ENCODE measurements around the gene SELP. TPM values are rescaled to one million over a fixed set of nuclear protein-coding genes. Genes with fewer than 3 reads are reported as not detected.

SELP gene
- total RNA-seq, 1 experiment from 2014 or later, result 0.17 TPM

- TF ChIP-seq ZNF425 (CRISPR knock-in tag; conservative IDR thresholded peaks at IDR 0.05) (no peak), IRF2 (CRISPR knock-in tag; IDR thresholded peaks at IDR 0.05; ENCODE audit: borderline replicate concordance, low read depth) (no peak), ZSCAN18 (CRISPR knock-in tag; IDR thresholded peaks at IDR 0.05) (no peak), FOXJ3 (CRISPR knock-in tag; IDR thresholded peaks at IDR 0.05; ENCODE audit: borderline replicate concordance) (no peak), MXD4 (CRISPR knock-in tag; IDR thresholded peaks at IDR 0.05; ENCODE audit: borderline replicate concordance) (no peak), USF1 (CRISPR knock-in tag; IDR thresholded peaks at IDR 0.05) (no peak), ZMAT4 (CRISPR knock-in tag; IDR thresholded peaks at IDR 0.05) (no peak), ZNF263 (CRISPR knock-in tag; IDR thresholded peaks at IDR 0.05; ENCODE audit: low read depth) (no peak), ZNF317 (CRISPR knock-in tag; IDR thresholded peaks at IDR 0.05; ENCODE audit: borderline replicate concordance, low read depth) (no peak), AR (CRISPR knock-in tag; IDR thresholded peaks at IDR 0.05) (no peak), E2F4 (CRISPR knock-in tag; IDR thresholded peaks at IDR 0.05; ENCODE audit: borderline replicate concordance, low read depth) (no peak)
Observed at GRCh38 chr1:169557131-169557530, 72.8 kb downstream of the SELP start (continued).

- H3K27ac Mint-ChIP-seq, result no peak overlapping the region
- DNase-seq (ENCODE audit: low spot score) (no peak), ATAC-seq (peak; percentile 83)
- H3K9me3 Mint-ChIP-seq, result no peaks in the 10 kb centered on the region
- H3K4me1 Mint-ChIP-seq, result no peaks in the 10 kb centered on the region
- CTCF ChIA-PET, result interaction anchor here (1.0 kb wide), 1 partner anchor 259 kb away, joined by 3 read pairs; no protein-coding TSS in a partner anchor
- H3K27me3 Mint-ChIP-seq (ENCODE audit: low read depth), result no peaks in the 10 kb centered on the region
- no peak overlapping the region for H3K4me3 Mint-ChIP-seq
- POLR2A ChIA-PET, result no interaction called here
- no peaks in the 10 kb centered on the region for H3K36me3 Mint-ChIP-seq
- TF ChIP-seq NFYB (CRISPR knock-in tag; conservative IDR thresholded peaks at IDR 0.05; ENCODE audit: low read depth) (no peak), ZNF425 (CRISPR knock-in tag; conservative IDR thresholded peaks at IDR 0.05) (no peak), ZNF263 (CRISPR knock-in tag; IDR thresholded peaks at IDR 0.05; ENCODE audit: low read depth) (no peak), MYBL2 (CRISPR knock-in tag; IDR thresholded peaks at IDR 0.05) (no peak), NFATC4 (CRISPR knock-in tag; IDR thresholded peaks at IDR 0.05) (no peak), ESRRA (CRISPR knock-in tag; IDR thresholded peaks at IDR 0.05; ENCODE audit: borderline replicate concordance) (no peak), E2F1 (CRISPR knock-in tag; IDR thresholded peaks at IDR 0.05) (no peak), ATF3 (CRISPR knock-in tag; conservative IDR thresholded peaks at IDR 0.05) (no peak)
Observed at GRCh38 chr1:169550294-169550693, 79.6 kb downstream of the SELP start.
